HepG2 (cell line): ENCODE results near the gene GRK5. TPM values are rescaled to one million over a fixed set of nuclear protein-coding genes. Genes with fewer than 3 reads are reported as not detected.

ENCODE experiments used
- ARNT ChIP-seq: fragments of 450-650 bp; IDR thresholded peaks from 2 replicates; pipeline ENCODE4 v1.6.1; 2017
- ATF4 ChIP-seq, 2 experiments: fragments of 450-650 bp in 1 of 2; sonication (generic) in 1 of 2; formaldehyde crosslinking; IDR thresholded peaks; 2 replicates each; pipeline versions ENCODE4 v1.5.0 to v1.8.0; 2020 to 2022; ENCODE audit warnings: mild to moderate bottlenecking in 1 of 2, missing genetic modification reagents in 1 of 2
- ERF ChIP-seq: IDR thresholded peaks from 2 replicates; pipeline ENCODE4 v1.6.1; 2018; ENCODE audit warnings: missing biosample characterization, missing genetic modification reagents
- ETV6 ChIP-seq: sonication (generic); formaldehyde crosslinking; conservative IDR thresholded peaks from 2 replicates; pipeline ENCODE4 v1.4.0; 2020; ENCODE audit warnings: missing genetic modification reagents
- FOXP1 ChIP-seq, 2 experiments: fragments of 450-650 bp in 1 of 2; IDR thresholded peaks; 2 replicates each; pipeline ENCODE4 v1.6.1; 2017 to 2018; ENCODE audit warnings: antibody characterized with exemption in 1 of 2
- HOXA7 ChIP-seq: sonication (generic); formaldehyde crosslinking; IDR thresholded peaks from 2 replicates; pipeline ENCODE4 v1.8.1; 2022; ENCODE audit warnings: mild to moderate bottlenecking, missing genetic modification reagents, moderate library complexity
- IRX3 ChIP-seq: sonication (generic); formaldehyde crosslinking; IDR thresholded peaks from 2 replicates; pipeline ENCODE4 v1.8.1; 2023; ENCODE audit warnings: mild to moderate bottlenecking, low read depth, missing genetic modification reagents, borderline replicate concordance
- KDM5B ChIP-seq: sonication (generic); formaldehyde crosslinking; IDR thresholded peaks from 2 replicates; pipeline ENCODE4 v1.4.0; 2020; ENCODE audit warnings: missing genetic modification reagents, mild to moderate bottlenecking, borderline replicate concordance
- LCORL ChIP-seq, 2 experiments: fragments of 450-650 bp in 1 of 2; sonication (generic) in 1 of 2; formaldehyde crosslinking in 1 of 2; IDR thresholded peaks; 2 replicates each; pipeline versions ENCODE4 v1.5.0 to v1.6.1; 2017 to 2020; ENCODE audit warnings: antibody characterized with exemption in 1 of 2, missing genetic modification reagents in 1 of 2
- MXD3 ChIP-seq: IDR thresholded peaks from 2 replicates; pipeline ENCODE4 v1.6.1; 2016; ENCODE audit warnings: mild to moderate bottlenecking, missing biosample characterization, missing genetic modification reagents
- NFKBIZ ChIP-seq: IDR thresholded peaks from 2 replicates; pipeline ENCODE4 v1.6.1; 2018; ENCODE audit warnings: missing genetic modification reagents, missing compliant biosample characterization
- POGK ChIP-seq: sonication (generic); formaldehyde crosslinking; conservative IDR thresholded peaks from 2 replicates; pipeline ENCODE4 v1.8.0; 2022; ENCODE audit warnings: mild to moderate bottlenecking, moderate library complexity, missing genetic modification reagents
- RXRB ChIP-seq: IDR thresholded peaks from 2 replicates; pipeline ENCODE4 v1.6.1; 2016; ENCODE audit warnings: borderline replicate concordance, missing genetic modification reagents, missing compliant biosample characterization
- SMC3 ChIP-seq: IDR thresholded peaks from 2 replicates; pipeline ENCODE4 v1.6.1; 2011; ENCODE audit warnings: low read length, improper control_type of control experiment
- SNAPC5 ChIP-seq: sonication (generic); formaldehyde crosslinking; IDR thresholded peaks from 2 replicates; pipeline ENCODE4 v1.8.1; 2023; ENCODE audit warnings: mild to moderate bottlenecking, missing genetic modification reagents, borderline replicate concordance
- TCF12 ChIP-seq, 2 experiments: fragments of 450-650 bp in 1 of 2; sonication (generic) in 1 of 2; formaldehyde crosslinking in 1 of 2; IDR thresholded peaks; 2 replicates each; pipeline versions ENCODE4 v1.6.1 to v1.8.0; 2017 to 2022; ENCODE audit warnings: antibody characterized with exemption in 1 of 2, mild to moderate bottlenecking in 1 of 2, missing genetic modification reagents in 1 of 2, moderate library complexity in 1 of 2
- TEAD3 ChIP-seq: optimal IDR thresholded peaks from 2 replicates; pipeline ENCODE3; 2016; ENCODE audit warnings: borderline replicate concordance
- TEF ChIP-seq: sonication (generic); formaldehyde crosslinking; IDR thresholded peaks from 2 replicates; pipeline ENCODE4 v1.5.0; 2020; ENCODE audit warnings: missing genetic modification reagents
- TOPORS ChIP-seq: sonication (generic); formaldehyde crosslinking; IDR thresholded peaks from 2 replicates; pipeline ENCODE4 v1.8.0; 2023; ENCODE audit warnings: mild to moderate bottlenecking, missing genetic modification reagents
- ZFX ChIP-seq: sonication (generic); formaldehyde crosslinking; IDR thresholded peaks from 2 replicates; pipeline ENCODE4 v1.4.0; 2020; ENCODE audit warnings: mild to moderate bottlenecking, low read depth, missing genetic modification reagents, moderate library complexity
- ZFYVE20 ChIP-seq: sonication (generic); formaldehyde crosslinking; IDR thresholded peaks from 2 replicates; pipeline ENCODE4 v1.8.0; 2023; ENCODE audit warnings: low read depth, mild to moderate bottlenecking, moderate library complexity, missing genetic modification reagents, borderline replicate concordance
- ZNF274 ChIP-seq: sonication (generic); formaldehyde crosslinking; IDR thresholded peaks from 2 replicates; pipeline ENCODE4 v1.5.1; 2020; ENCODE audit warnings: mild to moderate bottlenecking, missing genetic modification reagents
- ZNF335 ChIP-seq: sonication (generic); formaldehyde crosslinking; IDR thresholded peaks from 2 replicates; pipeline ENCODE4 v1.4.0; 2020; ENCODE audit warnings: missing genetic modification reagents
- ZNF564 ChIP-seq: sonication (generic); formaldehyde crosslinking; IDR thresholded peaks from 2 replicates; pipeline ENCODE4 v1.8.1; 2023; ENCODE audit warnings: mild to moderate bottlenecking, missing genetic modification reagents
- ZNF589 ChIP-seq: sonication (generic); formaldehyde crosslinking; conservative IDR thresholded peaks from 2 replicates; pipeline ENCODE4 v1.8.0; 2022; ENCODE audit warnings: mild to moderate bottlenecking, moderate library complexity, missing genetic modification reagents
- ZNF605 ChIP-seq: sonication (generic); formaldehyde crosslinking; IDR thresholded peaks from 2 replicates; pipeline ENCODE4 v1.8.0; 2022; ENCODE audit warnings: mild to moderate bottlenecking, missing genetic modification reagents
- ZZZ3 ChIP-seq: sonication (generic); formaldehyde crosslinking; IDR thresholded peaks from 2 replicates; pipeline ENCODE4 v1.4.0; 2020; ENCODE audit warnings: missing genetic modification reagents, mild to moderate bottlenecking, borderline replicate concordance
- polyA plus RNA-seq, 8 experiments: library from polyadenylated mRNA; depleted of rRNA in 3 of 8; stranded (reverse) in 7 of 8; unstranded in 1 of 8; fragments of >200 nt; fragmentation: Illumina TruSeq in 4 of 8; extraction: Trizol in 4 of 8; gene quantifications; 2 replicates each; pipeline versions ENCODE4 v1.2.1 to v1.2.3, GENCODE V29; 2011 to 2016; ENCODE audit warnings: low read depth in 4 of 8, missing spikeins in 1 of 8, mixed read lengths in 1 of 8; ENCODE audit not compliant: insufficient read depth in 1 of 8
- total RNA-seq, 5 experiments: library from RNA; depleted of rRNA; stranded (reverse); fragments of >200 nt; fragmentation: Illumina TruSeq; extraction: Trizol; gene quantifications; 2 replicates each; pipeline ENCODE4 v1.2.3, GENCODE V29; 2016; ENCODE audit warnings: low read depth in 1 of 5

The GRK5 gene
- total and polyA plus RNA-seq, 2 of the 13 experiments (the other 11 are each of a cell fraction or from before 2014, with no cell fraction given), result 10.4 to 12.6 TPM

GRCh38 chr10:119206603-119207365, 587 bp upstream of the GRK5 start (continued):
- TF ChIP-seq MXD3 (CRISPR knock-in tag) (0 out of 2 replicates have a peak, but pooled peaks have one; percentile 21), ETV6 (CRISPR knock-in tag) (no peak), ATF4 (CRISPR knock-in tag; IDR thresholded peaks at IDR 0.05) (no peak), LCORL (IDR thresholded peaks at IDR 0.05) (no peak), LCORL (CRISPR knock-in tag; IDR thresholded peaks at IDR 0.05) (0 out of 2 replicates have a peak, but pooled peaks have one; percentile 18), ZNF335 (CRISPR knock-in tag) (no peak), HOXA7 (CRISPR knock-in tag) (no peak), ERF (no peak), TCF12 (IDR thresholded peaks at IDR 0.05) (no peak), TCF12 (CRISPR knock-in tag; IDR thresholded peaks at IDR 0.05) (no peak), TOPORS (CRISPR knock-in tag) (no peak), RXRB (CRISPR knock-in tag) (0 out of 2 replicates have a peak, but pooled peaks have one; percentile 3), ZNF564 (no peak), ZFYVE20 (CRISPR knock-in tag) (no peak), ZNF274 (CRISPR knock-in tag) (no peak; the same call in 1 of the 2 replicates), SNAPC5 (CRISPR knock-in tag) (no peak), IRX3 (CRISPR knock-in tag) (no peak), SMC3 (no peak), TEAD3 (no peak), KDM5B (no peak), ZNF589 (CRISPR knock-in tag) (no peak), FOXP1 (IDR thresholded peaks at IDR 0.05) (no peak), FOXP1 (CRISPR knock-in tag; IDR thresholded peaks at IDR 0.05) (no peak), TEF (CRISPR knock-in tag) (no peak), ARNT (no peak), ZZZ3 (peak; percentile 20; the same call in 1 of the 2 replicates), NFKBIZ (no peak), POGK (CRISPR knock-in tag) (no peak), ZNF605 (peak; percentile 60; the same call in 1 of the 2 replicates), ZFX (CRISPR knock-in tag) (peak; percentile 79)
